ENCODE measurements around the gene DPCD. TPM values are rescaled to one million over a fixed set of nuclear protein-coding genes. Genes with fewer than 3 reads are reported as not detected.

The DPCD gene
- total and polyA plus RNA-seq, 2 experiments from 2014 or later = 161 to 257 TPM

- H3K9me3 ChIP-seq (ENCODE audit: low read depth) = no peaks in the 10 kb centered on the region
- no peaks in the 10 kb centered on the region for H3K36me3 ChIP-seq
- DNase-seq (ENCODE audit: low read depth in 1 of 2, low spot score in 1 of 2) = no peak
- TF ChIP-seq CTCF (IDR thresholded peaks at IDR 0.05; ENCODE audit: low read depth, low read length) = no peak
- H3K27me3 ChIP-seq = peaks cover 3% of the 10 kb centered on the region
- no peak overlapping the region for H3K27ac ChIP-seq
- H3K4me3 ChIP-seq = no peak overlapping the region
- H3K4me1 ChIP-seq (ENCODE audit: low read depth) = no peaks in the 10 kb centered on the region
These were observed 15.3 kb upstream of the DPCD start for GRCh38 chr10:101572785-101573184.

- Histone ChIP-seq H3K4me1 (ENCODE audit: low read depth) (no peaks in the 10 kb centered on the region), H3K36me3 (no peaks in the 10 kb centered on the region), H3K27ac (no peak overlapping the region), H3K9me3 (ENCODE audit: low read depth) (no peaks in the 10 kb centered on the region), H3K27me3 (no peaks in the 10 kb centered on the region), H3K4me3 (no peak overlapping the region)
- no peak for DNase-seq (ENCODE audit: low read depth in 1 of 2, low spot score in 1 of 2)
- TF ChIP-seq CTCF (IDR thresholded peaks at IDR 0.05; ENCODE audit: low read depth, low read length) = no peak
These were observed 14.0 kb upstream of the DPCD start for GRCh38 chr10:101573885-101574753.

- no peak for TF ChIP-seq CTCF (IDR thresholded peaks at IDR 0.05; ENCODE audit: low read depth, low read length)
- no peak for DNase-seq (ENCODE audit: low read depth in 1 of 2, low spot score in 1 of 2)
- H3K36me3 ChIP-seq = no peaks in the 10 kb centered on the region
These were observed 13.0 kb upstream of the DPCD start for GRCh38 chr10:101575091-101575490.

GRCh38 chr10:101575580-101576210 lies 12.4 kb upstream of the DPCD start:
- no peak overlapping the region for H3K27ac ChIP-seq
- H3K4me1 ChIP-seq (ENCODE audit: low read depth) = no peaks in the 10 kb centered on the region
- no peak overlapping the region for H3K4me3 ChIP-seq
- H3K9me3 ChIP-seq (ENCODE audit: low read depth) = no peaks in the 10 kb centered on the region
- TF ChIP-seq CTCF (IDR thresholded peaks at IDR 0.05; ENCODE audit: low read depth, low read length) = no peak
- H3K36me3 ChIP-seq = no peaks in the 10 kb centered on the region
- no peak for DNase-seq (ENCODE audit: low read depth in 1 of 2, low spot score in 1 of 2)
- H3K27me3 ChIP-seq = no peaks in the 10 kb centered on the region

More at GRCh38 chr10:101575091-101575490, 13.0 kb upstream of the DPCD start:
- no peaks in the 10 kb centered on the region for H3K9me3 ChIP-seq (ENCODE audit: low read depth)
- no peak overlapping the region for H3K4me3 ChIP-seq
- no peaks in the 10 kb centered on the region for H3K4me1 ChIP-seq (ENCODE audit: low read depth)
- no peaks in the 10 kb centered on the region for H3K27me3 ChIP-seq
- H3K27ac ChIP-seq = no peak overlapping the region

- Histone ChIP-seq H3K4me1 (ENCODE audit: low read depth) (no peaks in the 10 kb centered on the region), H3K9me3 (ENCODE audit: low read depth) (no peaks in the 10 kb centered on the region), H3K4me3 (no peak overlapping the region), H3K27me3 (no peaks in the 10 kb centered on the region), H3K36me3 (no peaks in the 10 kb centered on the region), H3K27ac (no peak overlapping the region)
- DNase-seq (ENCODE audit: low read depth in 1 of 2, low spot score in 1 of 2) = no peak
- TF ChIP-seq CTCF (IDR thresholded peaks at IDR 0.05; ENCODE audit: low read depth, low read length) = no peak
These were observed 11.8 kb upstream of the DPCD start for GRCh38 chr10:101576211-101576863.

All from cardiac muscle cell (in vitro differentiated cells and primary cell).